ENCODE data around the gene RAB3D.
A peak's percentile ranks its signal among the peaks of the same experiment; 100 is the strongest.

RAB3D gene

GRCh38 chr19:11339254-11340098 lies at the start of gene RAB3D:
RAB3D (minus strand) TSS chr19:11339657; CDS start chr19:11337399, 2,258 bp downstream.
- no peak for TF ChIP-seq CTCF (IDR thresholded peaks at IDR 0.05; ENCODE audit: low read depth, low read length)
- DNase-seq (ENCODE audit: low read depth in 2 of 2) = peak; percentile 85 to 94
- H3K4me3 ChIP-seq (replicated peaks in 1 of 2; ENCODE audit: low read depth in 2 of 2, low read length in 2 of 2) = peak within 1 kb of the TSS; percentile 78 to 81

GRCh38 chr19:11387162-11388034 lies 47.9 kb upstream of the RAB3D start:
- no peak for DNase-seq (ENCODE audit: low read depth in 2 of 2)
- H3K4me3 ChIP-seq (replicated peaks in 1 of 2; ENCODE audit: low read depth in 2 of 2, low read length in 2 of 2) = no peak overlapping the region
- no peak for TF ChIP-seq CTCF (IDR thresholded peaks at IDR 0.05; ENCODE audit: low read depth, low read length)

GRCh38 chr19:11384778-11385129 lies 45.3 kb upstream of the RAB3D start:
- no peak overlapping the region for H3K4me3 ChIP-seq (replicated peaks in 1 of 2; ENCODE audit: low read depth in 2 of 2, low read length in 2 of 2)
- TF ChIP-seq CTCF (IDR thresholded peaks at IDR 0.05; ENCODE audit: low read depth, low read length) = no peak
- DNase-seq (ENCODE audit: low read depth in 2 of 2) = no peak

- TF ChIP-seq CTCF (IDR thresholded peaks at IDR 0.05; ENCODE audit: low read depth, low read length) = no peak
- no peak for DNase-seq (ENCODE audit: low read depth in 2 of 2)
- peak overlapping the region; percentile 55 to 60 for H3K4me3 ChIP-seq (replicated peaks in 1 of 2; ENCODE audit: low read depth in 2 of 2, low read length in 2 of 2)
Measured at GRCh38 chr19:11383706-11384048, 44.2 kb upstream of the RAB3D start.

GRCh38 chr19:11382898-11383705 lies 43.6 kb upstream of the RAB3D start:
- H3K4me3 ChIP-seq (replicated peaks in 1 of 2; ENCODE audit: low read depth in 2 of 2, low read length in 2 of 2) = peak overlapping the region; percentile 55 to 60
- peak; percentile 82 for TF ChIP-seq CTCF (IDR thresholded peaks at IDR 0.05; ENCODE audit: low read depth, low read length)
- DNase-seq (ENCODE audit: low read depth in 2 of 2) = peak; percentile 27 to 41
